Anterior cingulate cortex (tissue), 58 donors: ENCODE results near the gene PTPRC.

ENCODE experiments used
- DNase-seq, 58 donors: peaks; one replicate each; lab custom pipeline; 2025; lab: John Stamatoyannopoulos, UW

Gene PTPRC

DNA sequence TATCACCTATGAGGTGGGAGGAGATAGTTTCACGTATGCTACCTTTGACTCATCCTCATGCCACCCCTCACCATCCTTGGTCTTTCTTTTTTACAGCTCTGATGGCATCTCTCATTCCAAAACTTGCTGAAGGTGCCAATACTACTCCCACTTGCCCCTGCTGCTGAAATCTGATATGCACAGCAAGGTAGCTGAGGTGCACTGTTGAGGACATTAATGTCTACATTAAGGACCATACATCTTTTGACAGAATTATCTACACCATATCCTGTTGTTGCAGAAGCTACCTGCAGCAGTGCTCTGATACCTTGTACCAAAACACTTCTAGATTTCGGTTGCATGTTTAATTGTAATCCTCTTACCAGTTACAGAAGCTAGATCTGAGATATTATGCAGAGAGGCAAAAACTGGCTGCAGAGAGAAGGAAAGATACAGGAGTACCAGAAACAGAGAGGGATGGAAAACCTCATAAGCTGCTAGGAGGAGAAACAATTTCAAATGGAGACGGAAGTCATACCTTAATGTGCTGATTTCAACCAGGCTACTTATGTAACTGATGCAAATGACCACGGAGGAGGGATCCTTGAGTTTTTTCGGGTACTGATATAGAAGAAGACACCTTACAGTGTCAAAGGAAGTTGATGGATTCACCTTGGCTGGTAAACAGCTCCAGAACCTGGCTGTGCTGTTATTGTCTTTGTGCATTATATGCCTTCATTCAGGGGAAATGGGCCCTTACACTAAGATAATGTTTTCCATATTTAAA lies 19.3 kb upstream of the PTPRC start:
- DNase-seq = no peak

- no peak for DNase-seq
These were observed 18.6 kb upstream of the PTPRC start for GRCh38 chr1:198620218-198620617.

- DNase-seq = no peak
These were observed 17.7 kb upstream of the PTPRC start for GRCh38 chr1:198620951-198621824.

DNA sequence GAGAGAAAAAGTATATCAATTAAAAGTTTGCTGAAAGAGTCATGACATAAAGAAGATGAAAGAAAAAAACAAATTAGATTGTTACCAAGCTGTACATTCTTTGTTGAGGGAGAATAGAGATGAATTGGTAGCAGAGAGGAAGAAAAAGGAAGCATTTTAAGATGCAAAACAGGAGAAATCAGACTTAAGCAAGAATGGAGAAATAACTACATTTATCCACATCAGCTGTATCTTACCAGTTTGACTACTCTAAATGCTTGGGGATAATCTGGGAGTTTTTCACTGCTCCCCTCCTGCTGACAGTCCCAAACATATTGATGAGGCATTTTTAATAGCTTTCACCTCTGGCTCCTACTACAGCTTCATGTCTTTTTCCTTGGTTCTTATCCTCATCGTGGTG lies 16.8 kb upstream of the PTPRC start:
- no peak for DNase-seq

DNA sequence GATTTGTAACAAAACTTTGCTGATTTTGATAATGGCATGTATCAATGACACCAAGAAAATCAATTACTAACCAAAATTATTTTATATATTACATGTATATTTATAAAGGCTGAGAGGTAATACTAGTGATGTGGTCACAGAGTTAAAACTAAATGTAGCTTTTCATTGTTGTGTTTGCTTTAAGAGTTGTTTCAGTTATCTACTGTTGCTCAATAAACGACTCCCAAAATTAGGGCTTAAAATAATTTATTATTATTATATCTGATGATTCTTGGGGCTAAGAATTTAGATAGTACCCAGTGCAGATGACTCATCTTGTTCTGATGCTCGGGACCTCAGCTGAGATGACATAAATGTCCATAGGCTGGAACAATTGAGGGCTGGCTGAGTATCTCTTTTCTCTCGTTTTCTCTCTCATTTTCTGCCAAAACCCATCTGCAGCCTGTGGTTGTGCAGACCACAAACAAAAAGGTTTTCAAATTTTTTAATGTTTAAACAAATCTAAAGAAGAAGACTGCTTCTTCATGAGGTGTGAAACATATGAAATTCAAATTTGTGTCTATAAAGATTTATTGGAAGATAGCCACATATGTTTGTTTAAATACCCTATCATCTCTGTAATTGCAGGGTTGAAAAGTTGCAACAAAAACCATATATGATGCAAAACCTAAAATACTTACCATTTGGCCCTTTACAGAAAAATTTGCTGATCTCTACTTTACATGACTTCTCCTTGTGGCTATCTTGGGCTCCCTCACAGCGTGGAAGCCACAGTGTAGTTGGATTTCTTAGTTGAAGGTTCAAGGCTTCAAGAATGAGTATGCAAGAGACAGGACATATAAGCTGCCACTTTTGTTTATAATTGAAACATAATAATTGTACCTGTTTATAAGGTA lies 14.8 kb upstream of the PTPRC start:
- no peak for DNase-seq

DNA sequence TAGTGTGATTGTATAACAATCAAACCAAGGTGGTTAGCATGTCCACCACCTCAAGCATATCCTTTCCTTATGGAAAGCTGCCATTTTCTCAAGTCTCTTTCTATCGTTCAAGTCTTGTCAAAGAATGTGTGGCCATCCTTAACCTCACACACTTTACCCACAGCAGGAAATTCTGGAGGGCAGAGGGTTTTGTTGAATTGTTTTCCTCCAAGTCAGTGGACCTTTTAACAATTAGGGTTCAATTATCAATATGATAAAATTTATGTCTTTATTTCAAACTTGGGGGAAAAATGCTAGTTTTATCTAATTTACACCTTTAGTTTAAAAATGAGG lies 14.2 kb upstream of the PTPRC start:
- DNase-seq = no peak

DNA sequence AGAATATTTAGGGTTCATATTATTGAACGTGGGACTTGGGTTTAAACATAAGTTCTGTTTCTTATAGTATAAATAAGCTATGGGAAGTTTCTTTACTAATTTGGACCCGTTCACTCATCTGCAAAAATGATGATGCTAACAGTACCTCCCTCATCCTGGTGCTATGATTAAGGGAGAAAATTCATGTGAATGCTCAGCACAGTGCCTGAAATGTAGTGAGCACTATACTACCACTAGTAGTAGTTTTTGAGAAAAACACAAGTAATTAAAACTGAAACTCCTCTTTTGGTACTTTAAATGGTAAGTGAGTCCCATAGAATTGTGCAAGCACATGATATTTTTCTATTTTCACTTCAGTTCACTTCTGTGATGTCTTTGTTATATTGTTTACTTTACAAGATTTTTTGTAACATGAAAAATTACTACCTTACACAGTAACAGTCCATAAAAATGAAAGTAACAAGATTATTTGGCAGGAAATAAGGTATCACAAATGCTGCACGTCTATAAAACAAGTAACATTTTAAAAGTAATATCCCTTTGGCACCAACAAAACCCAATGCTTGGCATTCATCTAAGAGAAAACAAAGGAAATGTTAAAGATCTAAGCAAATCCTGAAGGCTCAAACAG lies 11.3 kb upstream of the PTPRC start:
- DNase-seq = no peak

- DNase-seq = no peak
These were observed 10.8 kb upstream of the PTPRC start for GRCh38 chr1:198628067-198628455.

DNA sequence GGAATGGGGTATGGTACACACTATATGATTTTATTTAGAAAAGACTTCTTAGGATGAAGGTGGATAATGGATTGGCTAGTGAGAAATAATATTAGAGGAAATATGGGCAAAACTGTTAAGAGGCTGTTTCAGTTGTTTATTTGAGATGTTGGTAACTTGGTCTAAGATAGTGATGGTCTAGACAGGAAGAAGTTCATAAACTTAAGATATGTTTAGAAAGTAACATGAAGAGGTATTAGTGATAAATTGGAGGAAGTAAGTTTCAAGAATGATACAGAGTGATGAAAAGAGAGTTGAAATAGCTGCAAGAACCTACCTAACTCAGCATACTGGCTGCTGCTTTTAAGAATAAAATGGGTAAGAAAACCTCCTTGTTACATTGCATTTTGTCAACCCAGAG lies 9.2 kb upstream of the PTPRC start:
- no peak for DNase-seq

DNA sequence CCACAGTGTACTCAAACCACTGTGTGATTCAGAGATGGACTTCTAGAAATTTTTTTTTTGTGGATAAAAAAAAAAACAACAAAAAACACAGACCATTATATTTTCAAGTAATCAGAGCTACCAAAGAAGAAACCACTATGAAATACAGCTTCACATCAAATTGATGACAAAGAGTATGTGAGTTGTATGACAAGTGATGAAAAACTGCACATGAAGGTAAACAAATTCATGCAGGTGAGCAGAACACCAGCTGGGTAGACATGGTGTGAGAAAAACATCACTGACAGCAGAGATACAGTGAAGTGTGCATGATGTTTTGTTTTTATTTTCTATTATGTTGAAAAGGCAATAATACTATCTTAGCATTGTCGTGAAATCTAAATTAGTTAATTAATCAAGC lies 8.0 kb upstream of the PTPRC start:
- DNase-seq = no peak

GRCh38 chr1:198631292-198631691 lies 7.5 kb upstream of the PTPRC start:
- no peak for DNase-seq

DNA sequence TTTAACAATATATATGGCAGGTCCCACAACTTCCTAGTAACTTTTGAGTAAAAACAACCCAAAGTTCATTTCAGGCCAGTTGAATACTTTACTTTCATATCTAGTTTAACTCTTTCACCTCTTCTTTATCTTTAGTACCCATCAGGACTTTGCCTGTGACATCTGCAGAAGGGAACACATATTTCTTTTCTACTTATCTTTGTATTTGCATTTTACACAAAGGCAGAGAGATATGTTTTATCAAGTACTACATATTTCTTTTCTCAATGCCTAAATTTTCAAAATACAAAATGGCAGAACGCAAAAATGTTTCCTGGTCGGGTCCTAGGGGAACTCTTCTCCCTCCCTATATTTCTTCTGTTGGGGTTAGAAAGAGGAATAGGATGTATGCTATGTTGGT lies 6.8 kb upstream of the PTPRC start:
- DNase-seq = no peak

- no peak for DNase-seq
These were observed 5.1 kb upstream of the PTPRC start for GRCh38 chr1:198633675-198634121.

GRCh38 chr1:198635964-198636363 lies 2.9 kb upstream of the PTPRC start:
- DNase-seq = no peak

- no peak for DNase-seq
These were observed 2.4 kb upstream of the PTPRC start for GRCh38 chr1:198636391-198636790.

- DNase-seq = no peak
These were observed 1.7 kb upstream of the PTPRC start for GRCh38 chr1:198637157-198637556.

DNA sequence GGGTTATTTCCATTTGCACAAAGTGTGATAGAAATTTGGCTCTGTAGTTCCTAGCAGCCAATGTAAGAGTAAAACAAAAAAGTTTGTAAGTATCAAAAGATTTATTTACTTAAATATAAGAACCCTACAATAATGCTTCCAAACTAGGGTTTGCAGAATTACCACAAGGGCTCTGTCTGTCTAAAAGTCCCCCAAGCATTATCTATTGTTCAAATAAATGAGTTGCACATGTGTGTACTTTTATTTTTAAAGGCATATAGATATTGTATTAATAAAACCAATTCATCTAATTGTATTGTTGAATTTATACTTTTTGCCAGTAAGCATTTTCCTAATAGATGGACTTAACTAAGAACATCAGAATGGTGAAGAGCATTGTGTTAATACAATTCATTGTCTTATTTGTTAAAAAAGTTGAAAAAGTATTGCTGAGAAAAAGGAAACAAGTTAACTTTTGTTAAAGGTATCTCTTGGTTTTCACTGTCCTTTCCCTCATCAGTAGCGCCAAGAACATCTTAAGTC lies 863 bp upstream of the PTPRC start:
- DNase-seq = no peak

DNA sequence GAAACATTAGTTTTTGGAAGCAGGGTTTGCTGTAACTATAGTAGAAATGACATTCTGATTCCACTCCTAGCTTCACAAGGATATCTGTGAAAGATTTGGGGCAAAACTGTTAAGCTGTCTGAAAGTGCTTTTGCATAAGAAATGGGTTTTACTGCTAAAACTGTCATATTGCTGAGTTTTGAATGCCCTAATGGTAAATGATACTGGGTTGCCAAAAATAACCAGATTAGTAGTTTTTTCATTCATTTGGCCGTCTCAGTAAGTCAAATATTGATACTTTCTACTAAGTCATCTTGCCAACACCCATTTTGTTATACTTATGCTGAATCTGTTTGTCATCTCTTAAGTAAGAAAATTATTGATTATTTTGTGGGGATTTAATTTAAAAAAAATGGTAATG lies 399 bp upstream of the PTPRC start:
- no peak for DNase-seq

- no peak for DNase-seq
These were observed 867 bp downstream of the PTPRC start for GRCh38 chr1:198639671-198640143.

DNA sequence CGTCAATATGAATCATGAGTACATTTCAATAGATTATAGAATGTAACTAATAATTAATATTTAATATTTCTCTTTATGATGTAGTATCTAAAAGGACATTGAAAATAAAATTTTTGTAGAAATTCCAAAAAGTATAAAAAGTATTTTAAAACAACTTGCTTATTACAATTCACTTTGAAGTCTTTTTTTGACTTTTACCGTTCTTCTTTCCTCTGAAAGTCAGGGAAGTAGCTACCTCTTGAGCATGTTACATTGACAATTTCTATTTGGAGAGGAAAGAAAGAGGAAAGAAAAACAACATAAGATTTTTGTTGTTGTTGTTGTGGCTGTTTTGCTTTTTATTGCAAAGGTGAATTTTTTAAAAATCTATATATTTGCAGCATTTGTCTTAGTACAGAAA lies 1.3 kb downstream of the PTPRC start:
- DNase-seq = no peak
